Measurements from ENCODE around the gene NT5C1A. TPM values are rescaled to one million over a fixed set of nuclear protein-coding genes. Genes with fewer than 3 reads are reported as not detected.

Gene NT5C1A
- total RNA-seq, 1 donor from 2014 or later, result 26.8 TPM

GRCh38 chr1:39657923-39658485 lies 13.9 kb downstream of the NT5C1A start:
- intact Hi-C loops (cut with micrococcal nuclease), result no loop called here
- DNase-seq, result peak; percentile 62

GRCh38 chr1:39657402-39657801 lies 14.5 kb downstream of the NT5C1A start:
- H3K27me3 ChIP-seq (ENCODE audit: low read depth), result no peaks in the 10 kb centered on the region
- no peak overlapping the region for H3K27ac ChIP-seq (replicated peaks)
- H3K9me3 ChIP-seq (replicated peaks), result no peaks in the 10 kb centered on the region
- DNase-seq, result no peak
- H3K4me3 ChIP-seq, result no peak overlapping the region
- no peak for TF ChIP-seq CTCF (IDR thresholded peaks at IDR 0.05; ENCODE audit: borderline replicate concordance)
- H3K36me3 ChIP-seq, result no peaks in the 10 kb centered on the region
- intact Hi-C loops (cut with micrococcal nuclease), result no loop called here
- H3K4me1 ChIP-seq, result peaks cover 40% of the 10 kb centered on the region

More at GRCh38 chr1:39657923-39658485, 13.9 kb downstream of the NT5C1A start:
- Histone ChIP-seq H3K36me3 (no peaks in the 10 kb centered on the region), H3K9me3 (replicated peaks) (no peaks in the 10 kb centered on the region), H3K4me3 (no peak overlapping the region), H3K4me1 (peaks cover 34% of the 10 kb centered on the region), H3K27ac (replicated peaks) (no peak overlapping the region), H3K27me3 (ENCODE audit: low read depth) (no peaks in the 10 kb centered on the region)
- TF ChIP-seq CTCF (IDR thresholded peaks at IDR 0.05; ENCODE audit: borderline replicate concordance), result peak; percentile 74

- Histone ChIP-seq H3K27me3 (ENCODE audit: low read depth) (no peaks in the 10 kb centered on the region), H3K36me3 (no peaks in the 10 kb centered on the region), H3K27ac (replicated peaks) (no peak overlapping the region), H3K4me1 (peaks cover 46% of the 10 kb centered on the region), H3K4me3 (no peak overlapping the region), H3K9me3 (replicated peaks) (no peaks in the 10 kb centered on the region)
- intact Hi-C loops (cut with micrococcal nuclease), result no loop called here
- no peak for TF ChIP-seq CTCF (IDR thresholded peaks at IDR 0.05; ENCODE audit: borderline replicate concordance)
- DNase-seq, result no peak
These were observed 15.5 kb downstream of the NT5C1A start for GRCh38 chr1:39656391-39656790.

- intact Hi-C loops (cut with micrococcal nuclease), result no loop called here
- no peak for TF ChIP-seq CTCF (IDR thresholded peaks at IDR 0.05; ENCODE audit: borderline replicate concordance)
- Histone ChIP-seq H3K4me1 (peaks cover 53% of the 10 kb centered on the region), H3K9me3 (replicated peaks) (no peaks in the 10 kb centered on the region), H3K4me3 (no peak overlapping the region), H3K27ac (replicated peaks) (no peak overlapping the region), H3K27me3 (ENCODE audit: low read depth) (no peaks in the 10 kb centered on the region), H3K36me3 (no peaks in the 10 kb centered on the region)
- no peak for DNase-seq
These were observed 16.2 kb downstream of the NT5C1A start for GRCh38 chr1:39655578-39656268.

- no peak for TF ChIP-seq CTCF (IDR thresholded peaks at IDR 0.05; ENCODE audit: borderline replicate concordance)
- intact Hi-C loops (cut with micrococcal nuclease), result no loop called here
These were observed 17.6 kb downstream of the NT5C1A start for GRCh38 chr1:39654291-39654690.

More at GRCh38 chr1:39654291-39654690, 17.6 kb downstream of the NT5C1A start:
- no peak overlapping the region for H3K27ac ChIP-seq (replicated peaks)
- H3K4me3 ChIP-seq, result no peak overlapping the region
- no peaks in the 10 kb centered on the region for H3K27me3 ChIP-seq (ENCODE audit: low read depth)
- no peak for DNase-seq
- H3K4me1 ChIP-seq, result peaks cover 57% of the 10 kb centered on the region
- H3K9me3 ChIP-seq (replicated peaks), result no peaks in the 10 kb centered on the region
- no peaks in the 10 kb centered on the region for H3K36me3 ChIP-seq

Measured in left ventricle myocardium inferior (tissue), 1 donor.